Measurements from ENCODE around the gene TKFC. TPM values are rescaled to one million over a fixed set of nuclear protein-coding genes. Genes with fewer than 3 reads are reported as not detected.

Gene TKFC
- total and polyA plus RNA-seq, 9 of the 15 experiments (the other 6 are each of a cell fraction or from before 2014, with no cell fraction given): 2.0 to 61.7 (median 28.5) TPM

GRCh38 chr11:61332797-61333549, at the start of gene TKFC, which contains the start of gene DDB1 (continued):
- TF ChIP-seq ATF6 (CRISPR knock-in tag; IDR thresholded peaks at IDR 0.05) (no peak), ZBTB2 (IDR thresholded peaks at IDR 0.05) (0 out of 2 replicates have a peak, but pooled peaks have one; percentile 10), MED1 (CRISPR knock-in tag; IDR thresholded peaks at IDR 0.05; ENCODE audit: borderline replicate concordance) (no peak), BRD9 (IDR thresholded peaks at IDR 0.05; ENCODE audit: low read depth, partially characterized antibody) (peak; percentile 44), CBX2 (IDR thresholded peaks at IDR 0.05; ENCODE audit: insufficient read depth, low read length, poor library complexity, severe bottlenecking) (no peak), FOXK2 (conservative IDR thresholded peaks at IDR 0.05 in 1 of 2, IDR thresholded peaks at IDR 0.05 in 1 of 2; ENCODE audit: low read depth in 2 of 2) (no peak), TCF15 (CRISPR knock-in tag; IDR thresholded peaks at IDR 0.05) (no peak), ZNF780A (CRISPR knock-in tag; IDR thresholded peaks at IDR 0.05) (no peak), SNRNP70 (optimal IDR thresholded peaks at IDR 0.05; ENCODE audit: low read depth, low read length) (no peak), ILK (tag; IDR thresholded peaks at IDR 0.05; ENCODE audit: borderline replicate concordance, low read depth) (no peak), ZNF184 (CRISPR knock-in tag; IDR thresholded peaks at IDR 0.05) (no peak), SNIP1 (IDR thresholded peaks at IDR 0.05; ENCODE audit: low read depth) (peak; percentile 89), ZBTB9 (CRISPR knock-in tag; IDR thresholded peaks at IDR 0.05) (peak; percentile 32; the same call in 1 of the 2 replicates), ZBTB8A (IDR thresholded peaks at IDR 0.05; ENCODE audit: partially characterized antibody) (no peak), KAT2B (IDR thresholded peaks at IDR 0.05; ENCODE audit: low read depth, low read length) (no peak), ZNF655 (CRISPR knock-in tag; IDR thresholded peaks at IDR 0.05) (no peak), ZNF398 (CRISPR knock-in tag; IDR thresholded peaks at IDR 0.05) (no peak), SIRT6 (IDR thresholded peaks at IDR 0.05; ENCODE audit: low read depth, low read length) (no peak), BCOR (IDR thresholded peaks at IDR 0.05) (no peak)

Measured in K562 (cell line).